Brain microvascular endothelial cell (primary cell): ENCODE data around the gene IHH.

ENCODE experiments used
- DNase-seq: peaks from one replicate; pipeline ENCODE4 v3.0.0-alpha.2; 2020
- H3K27ac ChIP-seq: fragments of 250-450 bp; sonication (Bioruptor Pico); 2 replicates; pipeline ENCODE4 v1.5.1; 2020; ENCODE audit warnings: mild to moderate bottlenecking, moderate library complexity
- H3K27me3 ChIP-seq: fragments of 250-450 bp; sonication (Bioruptor Pico); replicated peaks from 2 replicates; pipeline ENCODE4 v1.5.1; 2020; ENCODE audit warnings: mild to moderate bottlenecking
- H3K36me3 ChIP-seq: fragments of 250-450 bp; sonication (Bioruptor Pico); replicated peaks from 2 replicates; pipeline ENCODE4 v1.5.1; 2020; ENCODE audit warnings: mild to moderate bottlenecking
- H3K4me3 ChIP-seq: 2 replicates; pipeline ENCODE4 v1.5.1; 2011; ENCODE audit warnings: low read depth, mild to moderate bottlenecking, control low read depth, low read length, moderate library complexity
- in situ Hi-C: cut with HindIII; loops from 2 replicates; pipeline ENCODE4 v1.10.0; 2017; ENCODE audit warnings: low sequenced_read_pairs, low pct_ligation_motif_present
- TF ChIP-seq, protein P1 (sequence below): IDR thresholded peaks from 2 replicates; pipeline ENCODE4 v1.5.1; 2011; ENCODE audit warnings: low read depth, mild to moderate bottlenecking, moderate library complexity, low read length, control low read depth, inconsistent platforms; ENCODE audit errors: missing control alignments

Gene IHH

DNA sequence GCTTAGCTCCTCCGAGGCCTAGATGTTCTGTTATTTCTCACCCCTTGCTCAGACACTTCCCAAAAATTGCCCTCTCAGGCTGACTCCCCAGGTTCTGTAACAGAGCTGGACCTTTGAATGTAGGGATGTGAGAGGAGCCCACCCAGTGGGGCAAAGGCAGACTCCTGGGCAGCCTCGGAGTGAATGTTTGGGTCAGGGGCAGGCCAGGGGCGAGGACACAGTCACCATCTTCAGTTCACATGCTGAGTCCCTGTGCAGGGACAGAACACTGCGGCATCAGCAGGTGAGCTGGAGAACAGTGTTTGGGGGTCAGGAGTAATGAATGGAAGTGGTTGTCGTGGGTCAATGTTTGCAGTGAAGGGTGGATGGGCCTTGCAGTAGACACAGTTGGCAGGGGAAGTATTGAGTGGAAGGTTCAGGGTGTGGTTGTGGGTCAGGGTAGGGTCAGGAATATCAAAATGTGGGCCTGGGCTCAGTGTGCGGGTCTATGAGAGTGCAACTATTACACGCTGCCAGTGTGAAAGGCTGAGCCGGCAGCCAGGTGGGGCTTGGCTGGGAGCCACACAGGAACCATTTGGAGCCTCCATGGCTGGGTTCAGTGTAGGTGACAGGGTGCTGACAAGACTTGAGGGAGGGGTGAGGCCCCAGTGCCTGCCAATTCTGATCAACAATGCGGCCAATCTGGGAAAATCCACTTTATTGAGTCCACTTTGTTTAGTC is 4.4 kb downstream of the IHH start:
- DNase-seq = no peak
- H3K36me3 ChIP-seq = no peaks in the 10 kb centered on the region
- in situ Hi-C loops = no loop called here
- no peak overlapping the region for H3K27ac ChIP-seq
- H3K27me3 ChIP-seq = peaks cover 63% of the 10 kb centered on the region
- no peak overlapping the region for H3K4me3 ChIP-seq
- TF ChIP-seq, protein P1, sequence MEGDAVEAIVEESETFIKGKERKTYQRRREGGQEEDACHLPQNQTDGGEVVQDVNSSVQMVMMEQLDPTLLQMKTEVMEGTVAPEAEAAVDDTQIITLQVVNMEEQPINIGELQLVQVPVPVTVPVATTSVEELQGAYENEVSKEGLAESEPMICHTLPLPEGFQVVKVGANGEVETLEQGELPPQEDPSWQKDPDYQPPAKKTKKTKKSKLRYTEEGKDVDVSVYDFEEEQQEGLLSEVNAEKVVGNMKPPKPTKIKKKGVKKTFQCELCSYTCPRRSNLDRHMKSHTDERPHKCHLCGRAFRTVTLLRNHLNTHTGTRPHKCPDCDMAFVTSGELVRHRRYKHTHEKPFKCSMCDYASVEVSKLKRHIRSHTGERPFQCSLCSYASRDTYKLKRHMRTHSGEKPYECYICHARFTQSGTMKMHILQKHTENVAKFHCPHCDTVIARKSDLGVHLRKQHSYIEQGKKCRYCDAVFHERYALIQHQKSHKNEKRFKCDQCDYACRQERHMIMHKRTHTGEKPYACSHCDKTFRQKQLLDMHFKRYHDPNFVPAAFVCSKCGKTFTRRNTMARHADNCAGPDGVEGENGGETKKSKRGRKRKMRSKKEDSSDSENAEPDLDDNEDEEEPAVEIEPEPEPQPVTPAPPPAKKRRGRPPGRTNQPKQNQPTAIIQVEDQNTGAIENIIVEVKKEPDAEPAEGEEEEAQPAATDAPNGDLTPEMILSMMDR = no peak

DNA sequence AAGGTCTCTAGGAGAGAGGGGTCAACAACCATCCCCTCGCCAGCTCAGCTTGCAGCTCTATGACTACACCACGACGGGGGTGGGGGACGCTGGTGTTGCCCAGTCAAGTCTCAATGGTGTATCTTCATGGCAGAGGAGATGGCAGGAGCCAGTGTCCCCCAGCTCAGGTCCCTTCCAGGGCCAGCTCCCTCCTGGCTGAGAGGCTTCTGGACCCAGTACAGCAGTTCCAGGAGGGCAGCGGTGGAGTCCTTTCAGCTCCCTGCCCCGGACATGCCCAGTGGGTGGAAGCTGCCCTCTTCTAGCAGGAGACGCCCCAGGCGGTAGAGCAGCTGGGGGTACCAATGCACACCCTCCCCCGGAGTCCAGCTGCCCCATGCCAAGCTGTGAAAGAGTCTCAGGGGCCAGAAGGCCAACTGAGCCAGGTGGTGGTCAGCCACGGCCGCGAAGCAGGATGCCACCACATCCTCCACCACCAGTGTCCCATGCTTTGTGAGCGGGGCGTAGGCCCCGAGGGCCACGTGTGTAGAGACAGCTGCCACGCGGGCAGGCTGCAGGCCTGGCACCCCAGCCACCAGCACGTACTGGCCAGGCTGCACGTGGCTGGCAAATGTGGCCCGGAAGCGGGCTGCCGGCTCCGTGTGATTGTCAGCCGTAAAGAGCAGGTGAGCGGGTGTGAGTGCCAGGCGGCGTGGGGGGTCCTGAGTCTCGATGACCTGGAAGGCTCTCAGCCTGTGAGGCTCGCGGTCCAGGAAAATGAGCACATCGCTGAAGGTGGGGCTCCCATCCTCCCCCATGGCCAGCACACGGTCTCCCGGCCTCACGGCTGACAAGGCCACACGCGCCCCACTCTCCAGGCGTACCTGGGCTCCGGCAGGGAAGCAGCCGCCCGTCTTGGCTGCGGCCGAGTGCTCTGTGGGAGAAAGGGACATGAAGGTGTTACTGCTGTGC is 5.5 kb downstream of the IHH start:
- TF ChIP-seq, protein P1 = no peak
- peaks cover 54% of the 10 kb centered on the region for H3K27me3 ChIP-seq
- in situ Hi-C loops = no loop called here
- H3K4me3 ChIP-seq = no peak overlapping the region
- no peak for DNase-seq
- no peak overlapping the region for H3K27ac ChIP-seq
- no peaks in the 10 kb centered on the region for H3K36me3 ChIP-seq

DNA sequence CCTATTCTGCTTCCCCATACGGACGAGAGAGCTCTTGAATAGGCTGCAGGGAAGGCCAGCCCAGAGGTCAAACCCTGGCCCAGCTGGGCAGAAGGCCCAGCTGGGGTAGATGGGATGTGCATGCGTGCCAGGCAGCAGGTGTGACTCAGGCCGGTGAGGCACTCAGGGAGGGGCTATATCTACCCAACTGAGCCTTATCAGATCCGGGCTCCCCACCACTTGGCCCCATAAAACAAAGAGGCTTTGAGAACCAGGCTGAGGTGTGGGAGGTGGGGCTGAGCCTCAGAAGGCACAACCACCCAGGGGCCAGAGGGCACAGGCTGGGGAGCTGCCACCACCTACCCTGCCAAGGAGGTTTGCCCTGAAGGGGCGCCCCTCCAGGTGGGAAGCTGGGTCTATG is 11.4 kb downstream of the IHH start:
- TF ChIP-seq, protein P1 = no peak
- no peak overlapping the region for H3K27ac ChIP-seq
- peaks cover 6% of the 10 kb centered on the region for H3K27me3 ChIP-seq
- in situ Hi-C loops = no loop called here
- no peak overlapping the region for H3K4me3 ChIP-seq
- no peaks in the 10 kb centered on the region for H3K36me3 ChIP-seq
- no peak for DNase-seq

DNA sequence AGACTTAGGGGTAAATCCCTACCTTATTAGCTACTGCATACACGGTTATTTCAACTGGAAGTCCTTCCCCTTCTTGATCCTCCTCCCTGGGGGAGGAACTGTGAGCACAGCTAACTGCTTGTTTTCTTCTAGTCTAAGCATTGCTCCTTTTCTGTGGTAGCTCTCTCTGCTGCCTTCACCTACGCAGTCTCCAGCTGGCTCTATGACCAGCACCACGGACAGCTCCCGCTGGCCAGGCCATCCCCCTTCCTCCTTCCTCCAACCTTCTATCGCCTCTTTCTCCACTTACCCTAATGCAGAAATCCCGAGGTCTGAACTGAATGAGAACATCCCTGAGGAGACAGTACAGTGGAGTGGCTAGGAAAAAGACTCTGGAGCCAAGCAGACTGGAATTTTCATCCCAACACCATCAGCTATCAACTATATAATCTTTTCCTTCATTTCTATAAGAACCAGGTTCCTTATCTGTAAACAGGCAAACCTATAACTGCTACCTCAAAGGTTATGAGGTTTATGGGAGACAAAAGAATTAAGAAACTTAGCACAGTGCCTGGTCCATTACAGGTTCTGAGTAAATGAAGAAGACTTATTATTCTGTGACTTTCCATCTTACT is 14.7 kb downstream of the IHH start:
- in situ Hi-C loops = no loop called here
- Histone ChIP-seq H3K27me3 (peaks cover 8% of the 10 kb centered on the region), H3K4me3 (no peak overlapping the region), H3K27ac (no peak overlapping the region), H3K36me3 (no peaks in the 10 kb centered on the region)
- peak; percentile 18 for DNase-seq
- TF ChIP-seq, protein P1 = no peak

DNA sequence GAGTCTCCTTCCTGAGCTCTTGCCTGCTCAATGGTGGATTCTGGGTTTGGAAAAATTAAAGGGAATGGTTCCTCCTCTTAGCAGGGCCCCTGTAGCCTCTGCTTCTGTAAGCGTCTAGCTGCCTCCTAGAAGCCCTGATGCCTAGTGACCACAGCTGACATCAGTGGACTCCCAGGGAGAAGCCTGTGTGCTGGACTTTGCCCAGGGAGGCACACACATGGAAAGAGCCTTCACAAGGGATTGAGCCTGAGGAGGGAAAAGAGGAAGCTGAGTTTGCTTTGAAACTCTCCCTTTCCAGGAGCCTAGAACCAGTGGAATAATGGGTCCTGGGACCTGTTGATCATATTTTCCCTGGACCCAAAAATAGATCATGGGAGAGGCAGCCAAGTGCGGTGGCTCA is 18.0 kb downstream of the IHH start:
- Histone ChIP-seq H3K36me3 (no peaks in the 10 kb centered on the region), H3K4me3 (no peak overlapping the region), H3K27me3 (peaks cover 11% of the 10 kb centered on the region), H3K27ac (no peak overlapping the region)
- TF ChIP-seq, protein P1 = no peak
- in situ Hi-C loops = no loop called here
- no peak for DNase-seq
